Uterus (tissue), 2 donors: ENCODE results near the gene C1R.

Experiments used
- POLR2A ChIP-seq, 2 donors: fragments of 450-650 bp; IDR thresholded peaks; one replicate each; pipeline ENCODE4 v1.6.1; 2016; ENCODE audit warnings: antibody characterized with exemption in 2 of 2, mild to moderate bottlenecking in 1 of 2, moderate library complexity in 1 of 2
- TF ChIP-seq, protein P1 (sequence below), 4 experiments: fragments of 200-600 bp in 2 of 4; fragments of 450-650 bp in 2 of 4; sonication (generic) in 2 of 4; IDR thresholded peaks; one replicate each; pipeline ENCODE4 v1.5.1; 2016 to 2019; ENCODE audit warnings: antibody characterized with exemption in 4 of 4, mild to moderate bottlenecking in 2 of 4, moderate library complexity in 1 of 4

- no peak for TF ChIP-seq POLR2A (IDR thresholded peaks at IDR 0.05)
- TF ChIP-seq, protein P1, sequence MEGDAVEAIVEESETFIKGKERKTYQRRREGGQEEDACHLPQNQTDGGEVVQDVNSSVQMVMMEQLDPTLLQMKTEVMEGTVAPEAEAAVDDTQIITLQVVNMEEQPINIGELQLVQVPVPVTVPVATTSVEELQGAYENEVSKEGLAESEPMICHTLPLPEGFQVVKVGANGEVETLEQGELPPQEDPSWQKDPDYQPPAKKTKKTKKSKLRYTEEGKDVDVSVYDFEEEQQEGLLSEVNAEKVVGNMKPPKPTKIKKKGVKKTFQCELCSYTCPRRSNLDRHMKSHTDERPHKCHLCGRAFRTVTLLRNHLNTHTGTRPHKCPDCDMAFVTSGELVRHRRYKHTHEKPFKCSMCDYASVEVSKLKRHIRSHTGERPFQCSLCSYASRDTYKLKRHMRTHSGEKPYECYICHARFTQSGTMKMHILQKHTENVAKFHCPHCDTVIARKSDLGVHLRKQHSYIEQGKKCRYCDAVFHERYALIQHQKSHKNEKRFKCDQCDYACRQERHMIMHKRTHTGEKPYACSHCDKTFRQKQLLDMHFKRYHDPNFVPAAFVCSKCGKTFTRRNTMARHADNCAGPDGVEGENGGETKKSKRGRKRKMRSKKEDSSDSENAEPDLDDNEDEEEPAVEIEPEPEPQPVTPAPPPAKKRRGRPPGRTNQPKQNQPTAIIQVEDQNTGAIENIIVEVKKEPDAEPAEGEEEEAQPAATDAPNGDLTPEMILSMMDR (IDR thresholded peaks at IDR 0.05), result no peak
These were observed 60.9 kb downstream of the C1R start for GRCh38 chr12:7031306-7031705.
